SU-DHL-6 (cell line): Measurements from ENCODE around the gene PTPRG.

Source experiments
- H2AFZ ChIP-seq: fragments of 200-600 bp; sonication (generic); 2 replicates; pipeline ENCODE4 v1.6.1; 2014; ENCODE audit warnings: low read depth, mild to moderate bottlenecking, moderate library complexity, mixed read lengths, antibody characterized with exemption, low read length; ENCODE audit not compliant: severe bottlenecking
- H3F3A ChIP-seq: fragments of 200-600 bp; shearing (Covaris generic); 2 replicates; pipeline ENCODE4 v1.6.0; 2016; ENCODE audit warnings: antibody characterized with exemption, mild to moderate bottlenecking; ENCODE audit not compliant: insufficient read depth
- H3K27ac ChIP-seq: fragments of 200-600 bp; sonication (generic); 2 replicates; pipeline ENCODE4 v1.5.1; 2016; ENCODE audit warnings: low read depth, mild to moderate bottlenecking, low read length, moderate library complexity, mixed read lengths
- H3K27me3 ChIP-seq: fragments of 200-600 bp; sonication (generic), shearing (Covaris generic); 2 replicates; pipeline ENCODE4 v1.6.0; 2014; ENCODE audit warnings: mild to moderate bottlenecking, low read length
- H3K36me3 ChIP-seq: fragments of 200-600 bp; sonication (generic); 2 replicates; pipeline ENCODE4 v1.6.1; 2014; ENCODE audit warnings: mild to moderate bottlenecking, low read length, mixed read lengths
- H3K4me2 ChIP-seq: fragments of 300-600, 200-600 bp; shearing (Covaris generic), sonication (generic); 2 replicates; pipeline ENCODE4 v1.6.0; 2014; ENCODE audit warnings: low read length, low read depth, mild to moderate bottlenecking; ENCODE audit not compliant: poor library complexity, severe bottlenecking
- H3K4me3 ChIP-seq: fragments of 200-600 bp; sonication (generic); 2 replicates; pipeline ENCODE4 v1.5.1; 2014; ENCODE audit warnings: antibody characterized with exemption, low read length, mild to moderate bottlenecking, mixed read lengths; ENCODE audit not compliant: insufficient read depth, poor library complexity, severe bottlenecking
- H3K79me2 ChIP-seq: fragments of 200-600 bp; sonication (generic); 2 replicates; pipeline ENCODE4 v1.6.1; 2014; ENCODE audit warnings: mild to moderate bottlenecking, low read length, moderate library complexity; ENCODE audit not compliant: insufficient read depth
- H3K9ac ChIP-seq: fragments of 200-600 bp; sonication (generic); 2 replicates; pipeline ENCODE4 v1.7.0; 2014; ENCODE audit warnings: mild to moderate bottlenecking, low read length
- H3K9me2 ChIP-seq: fragments of 200-600 bp; sonication (generic); replicated peaks from 2 replicates; pipeline ENCODE4 v1.6.1; 2014; ENCODE audit warnings: low read length; ENCODE audit not compliant: insufficient read depth
- H3K9me3 ChIP-seq: fragments of 200-600 bp; sonication (generic); 2 replicates; pipeline ENCODE4 v1.6.1; 2014; ENCODE audit warnings: low read length, mixed read lengths; ENCODE audit not compliant: insufficient read depth
- H4K20me1 ChIP-seq: fragments of 200-600 bp; sonication (generic); 2 replicates; pipeline ENCODE4 v1.6.1; 2014; ENCODE audit warnings: low read depth, mild to moderate bottlenecking, antibody characterized with exemption, low read length, moderate library complexity, mixed read lengths
- CTCF ChIP-seq: fragments of 200-600 bp; sonication (generic); IDR thresholded peaks from one replicate; pipeline ENCODE4 v1.5.1; 2017; ENCODE audit warnings: antibody characterized with exemption, mild to moderate bottlenecking, low read length, moderate library complexity; ENCODE audit not compliant: insufficient read depth, poor library complexity, severe bottlenecking
- EZH2phosphoT487 ChIP-seq: fragments of 200-600 bp; sonication (generic), shearing (Covaris generic); conservative IDR thresholded peaks from 2 replicates; pipeline ENCODE4 v1.6.1; 2018; ENCODE audit warnings: mild to moderate bottlenecking, antibody characterized with exemption, low read length, moderate library complexity, mixed read lengths

PTPRG gene

GRCh38 chr3:61562721-61563312, 1.4 kb downstream of the PTPRG start:
- Histone ChIP-seq H3F3A (no peaks in the 10 kb centered on the region), H3K79me2 (no peaks in the 10 kb centered on the region), H3K9me2 (no peaks in the 10 kb centered on the region), H3K9me3 (no peaks in the 10 kb centered on the region), H4K20me1 (no peaks in the 10 kb centered on the region), H3K27me3 (no peaks in the 10 kb centered on the region), H3K9ac (no peak overlapping the region), H3K27ac (no peak overlapping the region), H3K4me2 (no peak overlapping the region), H2AFZ (no peak overlapping the region), H3K4me3 (no peak overlapping the region), H3K36me3 (no peaks in the 10 kb centered on the region)
- TF ChIP-seq EZH2phosphoT487 (no peak), CTCF (no peak)

- no peak overlapping the region for H3K4me3 ChIP-seq
Observed at GRCh38 chr3:61563313-61564271, 2.2 kb downstream of the PTPRG start.

GRCh38 chr3:61564395-61565059, 3.2 kb downstream of the PTPRG start:
- no peak overlapping the region for H3K27ac ChIP-seq
- no peaks in the 10 kb centered on the region for H3K79me2 ChIP-seq
- no peaks in the 10 kb centered on the region for H3K27me3 ChIP-seq
- H4K20me1 ChIP-seq, result no peaks in the 10 kb centered on the region
- H2AFZ ChIP-seq, result no peak overlapping the region
- TF ChIP-seq EZH2phosphoT487 (no peak), CTCF (no peak)
- H3K4me3 ChIP-seq, result no peak overlapping the region
- H3F3A ChIP-seq, result no peaks in the 10 kb centered on the region
- no peaks in the 10 kb centered on the region for H3K36me3 ChIP-seq
- H3K9me3 ChIP-seq, result no peaks in the 10 kb centered on the region
- H3K4me2 ChIP-seq, result no peak overlapping the region
- no peaks in the 10 kb centered on the region for H3K9me2 ChIP-seq
- no peak overlapping the region for H3K9ac ChIP-seq

More at GRCh38 chr3:61563313-61564271, 2.2 kb downstream of the PTPRG start:
- TF ChIP-seq CTCF, result no peak
- TF ChIP-seq EZH2phosphoT487, result no peak
- Histone ChIP-seq H3K9me3 (no peaks in the 10 kb centered on the region), H3K9ac (no peak overlapping the region), H3K27ac (no peak overlapping the region), H3K4me2 (no peak overlapping the region), H2AFZ (no peak overlapping the region), H3K79me2 (no peaks in the 10 kb centered on the region), H4K20me1 (no peaks in the 10 kb centered on the region), H3K27me3 (no peaks in the 10 kb centered on the region), H3F3A (no peaks in the 10 kb centered on the region), H3K36me3 (no peaks in the 10 kb centered on the region), H3K9me2 (no peaks in the 10 kb centered on the region)
